GM21529 (cell line): ENCODE results near the gene B4GALNT4.
A peak's percentile ranks its signal among the peaks of the same experiment; 100 is the strongest.
"Not testable (repeated sequence)": the region's sequence is repeated elsewhere in the genome, so short reads cannot be mapped to it uniquely, and the experiment has no call there.

Experiments used
- ATAC-seq: cut with Tn5 transposase; IDR thresholded peaks from one replicate; pipeline ENCODE4 v1.9.1; 2021; ENCODE audit not compliant: unreplicated experiment

B4GALNT4 gene, protein sequence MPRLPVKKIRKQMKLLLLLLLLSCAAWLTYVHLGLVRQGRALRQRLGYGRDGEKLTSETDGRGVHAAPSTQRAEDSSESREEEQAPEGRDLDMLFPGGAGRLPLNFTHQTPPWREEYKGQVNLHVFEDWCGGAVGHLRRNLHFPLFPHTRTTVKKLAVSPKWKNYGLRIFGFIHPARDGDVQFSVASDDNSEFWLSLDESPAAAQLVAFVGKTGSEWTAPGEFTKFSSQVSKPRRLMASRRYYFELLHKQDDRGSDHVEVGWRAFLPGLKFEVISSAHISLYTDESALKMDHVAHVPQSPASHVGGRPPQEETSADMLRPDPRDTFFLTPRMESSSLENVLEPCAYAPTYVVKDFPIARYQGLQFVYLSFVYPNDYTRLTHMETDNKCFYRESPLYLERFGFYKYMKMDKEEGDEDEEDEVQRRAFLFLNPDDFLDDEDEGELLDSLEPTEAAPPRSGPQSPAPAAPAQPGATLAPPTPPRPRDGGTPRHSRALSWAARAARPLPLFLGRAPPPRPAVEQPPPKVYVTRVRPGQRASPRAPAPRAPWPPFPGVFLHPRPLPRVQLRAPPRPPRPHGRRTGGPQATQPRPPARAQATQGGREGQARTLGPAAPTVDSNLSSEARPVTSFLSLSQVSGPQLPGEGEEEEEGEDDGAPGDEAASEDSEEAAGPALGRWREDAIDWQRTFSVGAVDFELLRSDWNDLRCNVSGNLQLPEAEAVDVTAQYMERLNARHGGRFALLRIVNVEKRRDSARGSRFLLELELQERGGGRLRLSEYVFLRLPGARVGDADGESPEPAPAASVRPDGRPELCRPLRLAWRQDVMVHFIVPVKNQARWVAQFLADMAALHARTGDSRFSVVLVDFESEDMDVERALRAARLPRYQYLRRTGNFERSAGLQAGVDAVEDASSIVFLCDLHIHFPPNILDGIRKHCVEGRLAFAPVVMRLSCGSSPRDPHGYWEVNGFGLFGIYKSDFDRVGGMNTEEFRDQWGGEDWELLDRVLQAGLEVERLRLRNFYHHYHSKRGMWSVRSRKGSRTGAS

DNA sequence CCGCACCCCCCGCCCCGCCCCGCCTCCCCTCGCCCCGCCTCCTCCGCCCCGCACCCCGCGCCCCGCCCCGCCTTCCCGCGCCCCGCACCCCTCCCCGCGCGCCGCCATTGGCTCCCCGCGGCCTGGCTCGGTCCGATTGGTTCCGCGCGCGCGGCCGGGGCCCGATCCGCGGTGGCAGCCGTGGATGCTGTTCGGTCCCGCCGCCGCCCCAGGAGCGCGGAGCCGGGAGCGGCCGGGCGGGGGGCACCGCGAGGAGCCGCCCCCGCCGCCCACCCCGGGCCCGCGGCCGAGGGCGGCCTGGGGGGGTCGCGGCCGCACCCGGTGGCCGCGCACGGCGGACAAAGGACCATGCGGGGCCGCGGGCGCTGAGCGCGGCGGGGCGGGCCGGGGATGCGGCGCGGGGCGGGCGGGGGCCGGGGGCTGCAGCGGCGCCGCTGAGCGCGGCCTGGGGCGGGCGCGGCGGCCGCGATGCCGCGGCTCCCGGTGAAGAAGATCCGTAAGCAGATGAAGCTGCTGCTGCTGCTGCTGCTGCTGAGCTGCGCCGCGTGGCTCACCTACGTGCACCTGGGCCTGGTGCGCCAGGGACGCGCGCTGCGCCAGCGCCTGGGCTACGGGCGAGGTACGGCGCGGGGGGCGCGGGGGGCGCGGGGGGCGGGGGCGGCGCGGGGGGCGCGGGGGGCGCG is at the start of gene B4GALNT4:
Gene B4GALNT4, plus strand, starts transcription at position 164 of the 683 bp plus-strand sequence. Its CDS starts 305 bp downstream, at position 469.
- ATAC-seq, result no peak

DNA sequence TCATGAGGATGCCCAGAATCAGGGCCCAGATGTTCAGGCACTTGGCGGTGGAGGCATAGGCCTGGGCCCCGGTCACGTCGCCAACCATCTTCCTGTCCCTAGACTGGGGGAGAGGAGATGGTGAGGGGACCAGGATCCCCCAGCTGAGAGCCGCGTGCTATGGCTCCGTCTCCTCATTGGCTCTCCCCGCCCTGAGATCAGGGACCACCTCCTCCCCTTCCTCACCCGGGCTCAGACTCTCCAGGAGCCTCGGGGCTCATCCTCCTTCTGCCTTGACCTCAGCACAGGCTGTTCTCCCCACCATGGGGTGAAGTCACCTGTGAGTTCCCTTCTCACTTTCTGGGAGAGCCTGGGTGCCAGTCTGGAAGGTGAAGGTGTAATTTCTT is 49.4 kb upstream of the B4GALNT4 start:
- not testable (repeated sequence) for ATAC-seq

DNA sequence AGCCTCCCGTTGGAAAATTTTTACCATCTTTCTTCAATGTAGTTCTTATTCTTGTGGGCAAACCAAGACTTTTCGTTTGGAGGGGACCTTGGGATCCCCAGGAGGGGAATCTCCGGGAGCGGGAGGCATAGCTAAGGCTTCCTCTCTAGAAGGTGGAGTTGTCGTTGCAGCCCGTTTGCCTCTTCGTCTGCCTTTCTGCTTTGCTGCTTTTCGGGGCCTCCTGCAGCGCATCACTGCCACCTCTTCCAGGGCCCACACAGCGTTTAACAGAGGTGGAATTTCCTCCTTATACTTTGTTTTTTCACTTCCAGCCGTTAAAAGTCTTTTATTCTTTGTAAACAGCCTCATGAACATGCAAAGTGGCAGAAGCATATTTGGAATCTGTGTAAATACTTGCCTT is 45.1 kb upstream of the B4GALNT4 start:
- no peak for ATAC-seq

DNA sequence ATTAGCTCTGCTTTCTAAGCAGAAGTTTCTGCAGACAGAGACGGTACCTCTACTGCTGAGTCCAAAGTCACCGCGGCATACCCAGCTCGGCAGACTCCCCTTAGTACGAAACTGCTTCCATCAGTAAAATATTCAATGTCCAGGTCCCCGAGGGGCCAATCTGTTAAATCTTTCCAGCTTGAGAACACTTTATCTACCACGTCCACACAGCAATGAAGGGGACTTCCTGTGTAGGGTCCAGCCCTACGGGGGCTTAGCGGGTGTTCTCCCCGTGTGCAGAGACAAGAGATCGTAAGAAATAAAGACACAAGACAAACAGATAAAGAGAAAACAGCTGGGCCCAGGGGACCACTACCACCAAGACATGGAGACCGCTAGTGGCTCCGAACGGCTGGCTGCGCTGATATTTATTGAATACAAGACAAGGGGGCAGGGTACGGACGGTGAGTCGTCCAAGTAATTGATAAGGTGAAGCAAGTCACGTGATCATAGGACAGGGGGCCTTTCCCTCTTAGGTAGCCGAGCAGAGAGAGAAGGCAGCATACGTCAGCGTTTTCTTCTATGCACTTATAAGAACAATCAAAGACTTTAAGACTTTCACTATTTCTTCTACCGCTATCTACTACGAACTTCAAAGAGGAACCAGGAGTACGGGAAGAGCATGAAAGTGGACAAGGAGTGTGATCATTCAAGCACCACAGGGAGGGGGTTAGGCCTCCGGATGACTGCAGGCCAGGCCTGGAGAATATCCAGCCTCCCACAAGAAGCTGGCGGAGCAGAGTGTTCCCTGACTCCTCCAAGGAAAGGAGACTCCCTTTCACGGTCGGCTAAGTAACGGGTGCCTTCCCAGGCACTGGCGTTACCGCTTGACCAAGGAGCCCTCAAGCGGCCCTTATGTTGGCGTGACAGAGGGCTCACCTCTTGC is 44.4 kb upstream of the B4GALNT4 start:
- not testable (repeated sequence) for ATAC-seq

DNA sequence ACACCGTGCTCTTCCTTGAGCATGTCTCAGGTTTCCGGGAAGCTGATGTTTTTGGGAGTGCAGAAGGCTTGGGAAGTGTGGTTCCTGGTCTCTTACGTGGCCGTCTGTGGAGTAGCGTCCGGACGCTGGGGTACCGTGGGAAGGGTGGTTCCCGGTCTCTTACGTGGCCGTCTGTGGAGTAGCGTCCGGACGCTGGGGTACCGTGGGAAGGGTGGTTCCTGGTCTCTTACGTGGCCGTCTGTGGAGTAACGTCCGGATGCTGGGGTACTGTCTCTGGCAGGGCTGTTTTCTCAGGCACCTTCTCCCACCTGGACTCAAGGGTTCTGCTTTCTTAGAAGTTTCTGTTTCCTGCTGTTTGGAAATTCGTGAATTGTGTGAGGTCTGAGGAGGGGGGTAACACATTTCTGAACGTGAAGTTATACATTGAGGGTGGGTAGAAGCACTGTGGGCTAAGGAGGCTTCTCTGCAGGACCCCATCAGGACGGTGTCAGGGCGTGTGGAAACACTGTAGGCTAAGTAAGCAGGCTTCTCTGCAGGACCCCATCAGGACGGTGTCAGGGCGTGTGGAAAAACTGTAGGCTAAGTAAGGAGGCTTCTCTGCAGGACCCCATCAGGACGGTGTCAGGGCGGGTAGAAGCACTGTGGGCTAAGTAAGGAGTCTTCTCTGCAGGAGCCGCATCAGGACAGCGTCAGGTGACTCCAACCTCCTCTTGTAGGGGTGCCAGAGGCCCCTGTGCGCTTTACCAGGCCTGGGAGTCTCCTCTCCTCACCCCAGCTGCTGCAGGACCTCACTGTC is 43.3 kb upstream of the B4GALNT4 start:
- no peak for ATAC-seq

DNA sequence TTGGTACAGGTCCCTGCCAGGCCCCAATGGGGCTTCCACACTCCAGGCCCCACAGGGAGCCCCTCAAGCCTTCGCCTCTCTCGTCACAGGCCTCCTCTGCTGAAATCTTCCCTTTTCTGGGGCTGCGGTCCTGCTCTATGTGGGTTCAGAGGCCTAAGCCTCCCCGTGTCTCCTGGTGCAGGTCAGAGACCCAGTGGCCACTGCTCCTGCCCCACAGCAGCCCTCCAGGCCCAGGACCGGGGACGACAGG is 42.8 kb upstream of the B4GALNT4 start:
- peak; percentile 4 for ATAC-seq

DNA sequence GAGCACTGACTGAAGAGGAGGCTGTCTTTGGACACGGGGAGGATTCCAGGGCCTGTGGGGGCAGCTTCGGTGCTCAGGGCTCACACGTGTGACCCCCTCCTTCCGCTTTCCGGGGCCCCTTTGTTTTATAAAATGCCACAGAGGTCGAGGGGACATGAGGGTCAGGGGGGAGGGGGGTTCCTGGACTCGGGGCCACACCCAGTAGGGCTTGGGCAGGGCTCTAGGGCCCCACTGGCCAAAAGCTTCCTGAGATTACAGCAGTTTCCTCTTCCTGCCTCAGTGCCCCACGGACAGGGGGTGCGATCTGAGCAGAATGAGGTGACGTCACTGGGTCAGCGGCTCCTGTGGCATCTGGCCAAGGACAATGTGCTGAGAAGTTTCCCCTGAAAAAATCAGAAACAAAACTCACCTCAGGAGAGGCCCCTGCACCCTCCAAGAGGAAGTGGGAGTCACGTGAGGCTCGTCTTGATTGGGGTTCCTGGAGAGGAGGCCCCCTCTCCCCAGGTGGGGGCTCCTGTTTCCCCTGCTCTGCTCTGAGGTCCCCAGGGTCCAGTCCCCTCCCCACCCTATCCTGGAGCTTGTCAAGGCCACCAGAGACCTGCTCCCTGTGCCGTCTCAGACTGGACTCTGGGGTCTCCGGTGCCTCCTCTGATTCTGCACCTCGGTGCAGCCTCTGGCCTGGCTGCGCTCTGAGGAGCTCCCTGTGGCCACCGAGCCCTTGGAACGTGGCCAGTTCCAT is 42.3 kb upstream of the B4GALNT4 start:
- ATAC-seq, result peak; percentile 74

DNA sequence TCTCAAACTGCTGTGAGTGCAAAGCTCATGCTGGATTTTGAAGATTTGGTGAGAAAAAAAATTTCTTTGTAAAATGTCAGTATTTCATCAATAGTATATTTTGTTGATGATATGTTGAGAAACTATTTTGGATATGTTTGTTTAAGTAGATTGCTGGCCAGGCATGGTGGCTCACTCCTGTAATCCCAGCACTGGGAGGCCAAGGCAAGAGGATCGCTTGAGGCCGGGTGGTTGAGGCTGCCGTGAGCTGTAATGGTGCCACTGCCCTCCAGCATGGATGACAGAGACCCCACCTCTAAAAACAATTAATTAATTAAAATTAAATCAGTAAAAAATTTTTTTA is 41.7 kb upstream of the B4GALNT4 start:
- no peak for ATAC-seq

DNA sequence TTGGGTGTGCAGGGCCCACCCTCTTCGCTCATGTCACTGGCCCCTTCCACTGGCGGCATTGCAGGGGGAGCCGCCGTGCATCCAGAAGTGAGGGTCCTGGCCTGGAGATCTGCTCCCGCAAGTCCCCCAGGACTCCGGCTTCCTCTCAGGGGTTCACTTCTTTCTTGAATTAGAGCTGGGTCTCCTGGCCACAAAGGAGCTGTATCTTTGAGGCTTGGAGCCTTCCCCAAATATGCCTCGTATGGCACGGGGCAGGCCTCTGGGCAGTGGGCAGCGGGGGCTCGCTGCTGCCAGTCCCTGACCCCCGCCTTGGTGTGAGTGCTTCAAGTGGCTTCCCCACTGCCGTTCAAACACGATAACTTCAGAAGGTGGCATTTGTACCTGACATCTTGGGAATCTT is 41.3 kb upstream of the B4GALNT4 start:
- ATAC-seq, result no peak

DNA sequence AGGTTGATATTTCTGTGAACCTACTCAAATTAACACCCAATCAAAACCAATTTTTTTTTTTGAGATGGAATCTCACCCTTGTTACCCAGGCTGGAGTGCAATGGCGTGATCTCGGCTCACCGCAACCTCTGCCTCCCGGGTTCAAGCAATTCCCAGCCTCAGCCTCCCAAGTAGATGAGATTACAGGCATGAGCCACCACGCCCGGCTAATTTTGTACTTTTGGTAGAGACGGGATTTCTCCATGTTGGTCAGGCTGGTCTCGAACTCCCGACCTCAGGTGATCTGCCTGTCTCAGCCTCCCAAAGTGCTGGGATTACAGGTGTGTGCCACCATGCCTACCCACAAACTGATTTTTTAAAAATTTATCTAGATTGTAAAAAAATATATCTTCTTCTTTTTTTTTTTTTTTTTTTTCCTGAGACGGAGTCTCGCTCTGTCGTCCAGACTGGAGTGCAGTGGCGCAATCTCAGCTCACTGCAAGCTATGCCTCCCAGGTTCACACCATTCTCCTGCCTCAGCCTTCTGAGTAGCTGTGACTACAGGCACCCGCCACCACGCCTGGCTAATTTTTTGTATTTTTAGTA is 40.7 kb upstream of the B4GALNT4 start:
- ATAC-seq, result not testable (repeated sequence)

DNA sequence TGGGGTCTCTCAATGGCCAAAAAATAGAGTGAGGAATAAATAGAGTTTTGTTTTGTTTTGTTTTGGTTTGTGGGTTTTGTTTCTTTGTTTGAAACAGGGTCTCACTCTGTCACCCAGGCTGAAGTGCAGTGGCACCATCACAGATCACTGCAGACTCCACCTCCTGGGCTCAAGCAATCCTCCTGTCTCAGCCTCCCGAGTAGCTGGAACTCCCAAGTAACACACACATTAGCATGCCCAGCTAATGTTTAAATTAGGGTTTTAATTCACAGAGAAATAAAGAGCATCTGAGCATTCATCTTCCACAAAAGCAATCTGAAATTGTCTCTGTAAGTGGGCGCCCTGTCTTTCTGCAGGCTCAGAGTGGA is 39.4 kb upstream of the B4GALNT4 start:
- ATAC-seq, result no peak

DNA sequence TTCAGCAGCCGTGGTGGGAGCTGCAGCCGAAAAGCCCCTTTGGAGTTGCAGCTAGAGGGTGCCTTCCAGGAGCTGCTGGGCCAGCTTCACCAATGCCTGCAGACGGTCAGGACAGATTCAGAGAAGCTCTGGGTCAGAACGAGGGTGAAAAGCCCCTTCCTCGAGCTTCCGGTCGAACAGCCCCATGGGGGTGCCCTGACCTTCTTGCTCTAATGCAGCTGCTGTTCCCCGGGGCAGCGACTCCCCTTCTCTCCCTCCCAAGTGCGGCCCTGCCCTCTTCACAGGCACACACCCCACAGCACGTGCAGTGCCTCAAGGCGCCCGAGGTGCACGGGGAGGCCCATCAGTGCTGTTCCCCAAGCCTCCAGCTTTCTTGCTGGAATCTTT is 39.0 kb upstream of the B4GALNT4 start:
- no peak for ATAC-seq

DNA sequence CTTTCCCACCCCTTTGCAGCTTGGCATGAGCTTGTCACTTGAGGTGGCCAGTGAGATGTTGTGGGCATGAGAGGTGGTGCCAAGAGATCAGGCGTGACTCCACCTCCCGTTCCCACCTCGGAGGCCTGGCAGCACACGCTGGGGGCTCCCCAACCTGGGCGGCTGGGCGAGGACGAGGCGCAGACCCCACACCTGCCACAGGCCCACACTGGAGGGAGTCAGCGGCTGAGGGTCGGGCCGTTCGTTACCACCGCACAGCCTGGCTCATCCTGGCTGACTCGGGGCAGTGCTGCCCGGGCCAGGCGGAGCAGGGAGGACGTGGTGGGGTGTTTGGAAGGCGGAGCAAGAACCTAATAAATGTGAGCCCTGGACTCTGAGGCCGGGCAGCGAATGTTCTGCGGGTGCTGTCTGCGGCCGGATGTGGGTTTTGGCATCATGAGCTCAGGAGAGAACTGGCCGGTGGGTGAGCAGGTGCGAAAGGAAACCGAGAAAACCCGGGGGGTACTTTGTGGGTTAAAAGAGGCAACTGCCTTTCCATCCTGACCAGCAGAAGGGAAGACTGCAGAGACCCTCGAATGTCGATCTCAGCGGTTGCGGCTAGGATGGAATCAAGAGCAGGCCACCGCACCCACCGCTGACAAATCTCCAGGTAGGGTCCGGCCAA is 38.5 kb upstream of the B4GALNT4 start:
- no peak for ATAC-seq

DNA sequence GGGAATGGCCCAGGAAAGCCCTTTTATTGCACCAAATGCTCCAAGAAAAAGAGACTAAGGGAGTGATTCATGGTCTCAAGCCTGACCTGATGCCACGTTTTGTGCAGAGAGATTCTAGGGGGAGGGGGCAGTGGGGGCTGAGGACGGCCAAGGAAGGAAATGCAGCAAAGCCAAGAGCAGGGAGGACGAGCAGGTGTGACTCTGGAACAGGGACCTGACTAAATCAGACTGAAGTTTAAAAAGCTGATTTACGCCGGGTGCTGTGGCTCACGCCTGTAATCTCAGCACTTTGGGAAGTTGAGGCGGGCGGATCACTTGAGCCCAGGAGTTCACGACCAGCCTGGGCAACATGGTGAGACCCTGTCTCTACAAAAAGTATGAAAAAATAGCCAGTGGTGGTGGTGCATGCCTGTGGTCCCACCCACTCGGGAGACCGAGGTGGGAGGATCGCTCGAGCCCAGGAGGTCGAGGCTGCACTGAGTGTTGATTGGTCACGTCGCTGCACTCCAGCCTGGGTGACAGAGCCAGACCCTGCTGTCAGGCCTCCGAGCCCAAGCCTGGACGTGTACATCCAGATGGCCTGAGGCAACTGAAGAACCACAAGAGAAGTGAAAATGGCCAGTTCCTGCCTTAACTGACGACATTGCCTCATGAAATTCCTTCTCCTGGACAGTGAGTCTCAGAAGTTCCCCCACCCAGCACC is 37.8 kb upstream of the B4GALNT4 start:
- no peak for ATAC-seq

DNA sequence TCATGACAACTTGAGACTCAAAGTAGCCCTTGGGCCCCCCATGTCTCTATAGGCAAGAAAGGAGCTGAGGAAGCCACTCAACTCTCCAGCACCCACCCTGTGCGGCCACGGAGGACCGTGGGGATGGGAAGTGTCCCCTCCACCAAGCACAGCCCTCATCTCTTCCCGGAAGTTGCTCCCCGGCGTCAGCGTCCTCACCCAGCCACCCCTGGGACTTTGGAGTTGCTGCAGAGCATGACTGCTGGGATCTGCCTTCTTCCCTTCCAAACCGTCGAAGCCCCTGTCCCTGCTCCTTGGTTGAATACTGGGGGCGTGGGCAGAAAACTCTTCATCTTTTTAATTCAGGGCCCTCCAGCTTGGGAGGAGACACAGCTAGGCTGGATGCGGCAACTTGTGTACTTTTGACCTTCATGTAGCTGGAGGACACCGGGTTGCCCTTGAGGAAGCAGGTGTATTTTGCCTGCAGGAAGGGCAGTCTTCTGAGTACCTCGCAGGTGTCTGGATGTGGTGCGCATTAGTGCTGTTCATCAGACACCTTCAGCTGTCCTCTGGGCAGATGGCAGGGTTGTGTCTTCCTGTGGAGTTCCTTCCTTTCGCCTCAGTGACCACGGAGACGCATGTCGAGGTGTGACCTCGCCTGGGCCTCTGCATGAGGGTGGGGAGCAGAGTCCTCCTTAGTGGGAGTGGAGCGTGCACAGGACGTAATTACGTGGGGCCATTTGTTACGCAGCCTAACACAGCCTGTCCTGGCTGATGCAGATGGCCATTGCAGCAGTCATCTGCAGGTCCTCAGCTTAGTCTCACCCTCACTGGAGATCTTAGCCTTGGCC is 36.4 kb upstream of the B4GALNT4 start:
- ATAC-seq, result no peak

DNA sequence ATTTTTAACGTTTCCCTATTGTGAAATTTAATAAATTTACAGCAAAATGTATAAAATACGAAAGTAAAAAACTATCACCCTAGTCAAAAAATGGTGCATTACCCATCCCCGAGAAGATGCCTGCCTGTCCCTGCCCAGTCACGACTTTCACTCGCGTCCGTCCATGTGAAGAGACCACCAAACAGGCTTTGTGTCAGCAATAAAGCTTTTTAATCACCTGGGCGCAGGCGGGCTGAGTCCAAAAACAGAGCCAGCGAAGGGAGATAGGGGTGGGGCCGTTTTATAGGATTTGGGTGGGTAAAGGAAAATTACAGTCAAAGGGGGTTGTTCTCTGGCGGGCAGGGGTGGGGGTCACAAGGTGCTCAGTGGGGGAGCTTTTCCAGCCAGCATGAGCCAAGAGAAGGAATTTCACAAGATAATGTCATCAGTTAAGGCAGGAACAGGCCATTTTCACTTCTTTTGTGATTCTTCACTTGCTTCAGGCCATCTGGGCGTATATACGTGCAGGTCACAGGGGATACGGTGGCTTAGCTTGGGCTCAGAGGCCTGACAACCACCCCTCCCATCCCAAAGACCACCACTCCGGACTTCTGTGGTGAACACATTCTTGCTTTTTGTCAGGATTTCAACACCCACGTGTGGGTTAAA is 35.6 kb upstream of the B4GALNT4 start:
- not testable (repeated sequence) for ATAC-seq
